CD14-positive monocyte (primary cell): Measurements from ENCODE around the gene ARMH3. TPM values are rescaled to one million over a fixed set of nuclear protein-coding genes. Genes with fewer than 3 reads are reported as not detected.

Experiments used
- DNase-seq, 3 donors: peaks; one replicate each; pipeline ENCODE4 v3.0.0-alpha.2; 2011 to 2022
- H2AFZ ChIP-seq: 2 replicates; pipeline ENCODE4 v1.6.0; 2012; ENCODE audit warnings: mild to moderate bottlenecking, low read depth, low read length, inconsistent platforms; ENCODE audit not compliant: insufficient read depth, poor library complexity, severe bottlenecking
- H3K27ac ChIP-seq, 2 donors: 1 replicate in 1 of 2; 2 replicates in 1 of 2; pipeline ENCODE4 v1.5.1; 2012 to 2013; ENCODE audit warnings: low read length in 2 of 2, control low read depth in 1 of 2, inconsistent platforms in 1 of 2, low read depth in 1 of 2, mild to moderate bottlenecking in 1 of 2
- H3K27me3 ChIP-seq, 2 donors: one replicate each; pipeline versions ENCODE4 v1.6.0 to v1.6.1; 2011 to 2013; ENCODE audit warnings: low read length in 2 of 2; ENCODE audit not compliant: control insufficient read depth in 2 of 2, insufficient read depth in 2 of 2
- H3K36me3 ChIP-seq, 2 donors: replicated peaks in 1 of 2; 1 replicate in 1 of 2; 2 replicates in 1 of 2; pipeline versions ENCODE4 v1.5.1 to v1.6.1; 2012 to 2013; ENCODE audit warnings: low read length in 2 of 2, control low read depth in 1 of 2, inconsistent platforms in 1 of 2, mild to moderate bottlenecking in 1 of 2; ENCODE audit not compliant: insufficient read depth in 2 of 2, control insufficient read depth in 1 of 2
- H3K4me1 ChIP-seq, 2 donors: 1 replicate in 1 of 2; 2 replicates in 1 of 2; pipeline versions ENCODE4 v1.5.1 to v1.6.1; 2012 to 2013; ENCODE audit warnings: low read length in 2 of 2, control low read depth in 1 of 2, inconsistent platforms in 1 of 2, mild to moderate bottlenecking in 1 of 2, moderate library complexity in 1 of 2; ENCODE audit not compliant: insufficient read depth in 2 of 2, control insufficient read depth in 1 of 2
- H3K4me2 ChIP-seq: replicated peaks from 2 replicates; pipeline ENCODE3; 2012; ENCODE audit warnings: low read length, moderate library complexity, mild to moderate bottlenecking; ENCODE audit not compliant: poor library complexity, severe bottlenecking; ENCODE audit errors: extremely low read depth
- H3K4me3 ChIP-seq, 3 experiments: fragments of 200-600 bp in 1 of 3; sonication (generic) in 1 of 3; replicated peaks in 1 of 3; 1 replicate in 2 of 3; 2 replicates in 1 of 3; pipeline ENCODE4 v1.5.1; 2011 to 2013; ENCODE audit warnings: low read length in 3 of 3, mild to moderate bottlenecking in 3 of 3, control low read depth in 2 of 3, low read depth in 2 of 3, inconsistent platforms in 1 of 3, moderate library complexity in 1 of 3
- H3K79me2 ChIP-seq: 2 replicates; pipeline ENCODE4 v1.6.0; 2012; ENCODE audit warnings: mild to moderate bottlenecking, control low read depth, inconsistent platforms, low read length, moderate library complexity; ENCODE audit not compliant: insufficient read depth
- H3K9ac ChIP-seq: 2 replicates; pipeline ENCODE4 v1.6.0; 2017; ENCODE audit warnings: low read length, mild to moderate bottlenecking; ENCODE audit not compliant: insufficient read depth, poor library complexity, severe bottlenecking
- H3K9me3 ChIP-seq, 2 donors: replicated peaks in 1 of 2; 1 replicate in 1 of 2; 2 replicates in 1 of 2; pipeline versions ENCODE4 v1.5.1 to v1.6.1; 2012 to 2013; ENCODE audit warnings: low read length in 2 of 2, control low read depth in 1 of 2; ENCODE audit not compliant: control insufficient read depth in 1 of 2, insufficient read depth in 1 of 2
- H4K20me1 ChIP-seq: 2 replicates; pipeline ENCODE4 v1.6.0; 2012; ENCODE audit warnings: mild to moderate bottlenecking, low read length, control low read depth, moderate library complexity; ENCODE audit not compliant: insufficient read depth
- H3K27ac Mint-ChIP-seq, 7 donors: one replicate each; pipeline ENCODE4 v1.8.0; 2020; ENCODE audit warnings: mild to moderate bottlenecking in 7 of 7, mixed read lengths in 7 of 7, moderate library complexity in 6 of 7, inconsistent platforms in 2 of 7
- H3K27me3 Mint-ChIP-seq, 3 donors: one replicate each; pipeline ENCODE4 v1.8.0; 2021 to 2022; ENCODE audit warnings: low read depth in 3 of 3, mild to moderate bottlenecking in 3 of 3, mixed read lengths in 3 of 3, moderate library complexity in 3 of 3, inconsistent platforms in 1 of 3
- H3K36me3 Mint-ChIP-seq, 2 donors: one replicate each; pipeline ENCODE4 v1.8.0; 2020; ENCODE audit warnings: mixed read lengths in 2 of 2, inconsistent platforms in 1 of 2, mild to moderate bottlenecking in 1 of 2
- H3K4me1 Mint-ChIP-seq: one replicate; pipeline ENCODE4 v1.8.0; 2020; ENCODE audit warnings: mild to moderate bottlenecking, mixed read lengths
- H3K4me3 Mint-ChIP-seq, 2 donors: one replicate each; pipeline ENCODE4 v1.8.0; 2020; ENCODE audit warnings: mild to moderate bottlenecking in 2 of 2, mixed read lengths in 2 of 2, moderate library complexity in 1 of 2
- H3K9me3 Mint-ChIP-seq, 7 donors: one replicate each; pipeline ENCODE4 v1.8.0; 2020 to 2022; ENCODE audit warnings: mixed read lengths in 7 of 7, mild to moderate bottlenecking in 6 of 7, moderate library complexity in 6 of 7, inconsistent platforms in 2 of 7
- WGBS: methylation state at CpG from one replicate; pipeline ENCODE4 v1.1.5; 2013; ENCODE audit warnings: missing lambda C conversion rate; ENCODE audit not compliant: insufficient coverage; 5-methylcytosine and 5-hydroxymethylcytosine counted together
- intact Hi-C, 2 donors: fragments of 100-400 bp; cut with micrococcal nuclease; formaldehyde crosslinking; loops; one replicate each; pipeline versions ENCODE4 v1.15.0 to v1.15.1; 2023
- polyA plus RNA-seq, 3 donors: library from polyadenylated mRNA; depleted of rRNA in 1 of 3; unstranded in 2 of 3; stranded (reverse) in 1 of 3; fragments of 300-500 nt in 2 of 3; fragments of >200 nt in 1 of 3; fragmentation: Illumina TruSeq in 2 of 3; gene quantifications; 1 replicate in 2 of 3; 2 replicates in 1 of 3; pipeline ENCODE4 v1.2.3, GENCODE V29; 2012 to 2021
- TF ChIP-seq, protein P1 (sequence below): fragments of 200-600 bp; IDR thresholded peaks from one replicate; pipeline ENCODE4 v1.8.0; 2022; ENCODE audit warnings: antibody characterized with exemption, mild to moderate bottlenecking

The ARMH3 gene
- polyA plus RNA-seq, 3 donors: 20.4 to 26.3 (median 22.1) TPM

- Mint-ChIP-seq H3K4me1 (no peaks in the 10 kb centered on the region), H3K27me3 (no peaks in the 10 kb centered on the region), H3K27ac (no peak overlapping the region), H3K36me3 (peaks cover 33 to 44% of the 10 kb centered on the region in 2 donors), H3K4me3 (no peak overlapping the region), H3K9me3 (no peaks in the 10 kb centered on the region)
- Histone ChIP-seq H3K27me3 (no peaks in the 10 kb centered on the region), H4K20me1 (peaks cover 66% of the 10 kb centered on the region), H3K27ac (no peak overlapping the region), H3K4me2 (no peak overlapping the region), H3K4me1 (no peaks in the 10 kb centered on the region), H3K9me3 (no peaks in the 10 kb centered on the region), H3K79me2 (no peaks in the 10 kb centered on the region), H3K36me3 (peaks cover 12 to 52% of the 10 kb centered on the region in 2 donors), H3K9ac (no peak overlapping the region), H3K4me3 (no peak overlapping the region), H2AFZ (no peak overlapping the region)
- no peak for DNase-seq
- TF ChIP-seq, protein P1, sequence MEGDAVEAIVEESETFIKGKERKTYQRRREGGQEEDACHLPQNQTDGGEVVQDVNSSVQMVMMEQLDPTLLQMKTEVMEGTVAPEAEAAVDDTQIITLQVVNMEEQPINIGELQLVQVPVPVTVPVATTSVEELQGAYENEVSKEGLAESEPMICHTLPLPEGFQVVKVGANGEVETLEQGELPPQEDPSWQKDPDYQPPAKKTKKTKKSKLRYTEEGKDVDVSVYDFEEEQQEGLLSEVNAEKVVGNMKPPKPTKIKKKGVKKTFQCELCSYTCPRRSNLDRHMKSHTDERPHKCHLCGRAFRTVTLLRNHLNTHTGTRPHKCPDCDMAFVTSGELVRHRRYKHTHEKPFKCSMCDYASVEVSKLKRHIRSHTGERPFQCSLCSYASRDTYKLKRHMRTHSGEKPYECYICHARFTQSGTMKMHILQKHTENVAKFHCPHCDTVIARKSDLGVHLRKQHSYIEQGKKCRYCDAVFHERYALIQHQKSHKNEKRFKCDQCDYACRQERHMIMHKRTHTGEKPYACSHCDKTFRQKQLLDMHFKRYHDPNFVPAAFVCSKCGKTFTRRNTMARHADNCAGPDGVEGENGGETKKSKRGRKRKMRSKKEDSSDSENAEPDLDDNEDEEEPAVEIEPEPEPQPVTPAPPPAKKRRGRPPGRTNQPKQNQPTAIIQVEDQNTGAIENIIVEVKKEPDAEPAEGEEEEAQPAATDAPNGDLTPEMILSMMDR: no peak
- intact Hi-C loops: loop anchor here in 1 of 2 donors (2.0 to 5.0 kb wide), 2 partner anchors 124 to 184 kb away; no protein-coding TSS in a partner anchor
- no CpG with 5 or more reads among the region's 2 CpGs for WGBS
Measured at GRCh38 chr10:101888251-101888949, 167.6 kb downstream of the ARMH3 start.

DNA sequence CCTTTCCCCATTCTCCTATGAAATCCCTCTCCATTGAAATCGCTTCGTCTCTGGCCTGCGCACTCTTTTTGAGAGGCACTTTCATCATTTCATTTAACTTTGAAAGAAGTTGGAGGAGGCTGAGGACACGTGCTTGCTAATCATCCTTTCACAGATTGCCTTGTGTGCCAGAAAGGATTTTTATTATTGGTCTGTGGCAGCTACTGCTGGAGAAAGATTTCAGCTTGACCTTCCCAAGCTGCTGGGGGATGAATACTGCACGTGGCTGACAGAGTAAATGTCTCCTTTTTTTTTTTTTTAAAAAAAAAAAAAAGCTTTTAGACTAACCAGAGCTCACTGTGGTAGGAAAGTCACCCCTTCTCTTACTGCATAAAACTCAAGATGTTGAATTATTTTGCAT, 168.2 kb downstream of the ARMH3 start:
- H3K27me3 Mint-ChIP-seq: no peaks in the 10 kb centered on the region
- Histone ChIP-seq H3K4me1 (no peaks in the 10 kb centered on the region), H3K4me3 (no peak overlapping the region), H3K36me3 (peaks cover 12 to 58% of the 10 kb centered on the region in 2 donors), H3K4me2 (no peak overlapping the region), H4K20me1 (peaks cover 66% of the 10 kb centered on the region), H2AFZ (no peak overlapping the region), H3K27me3 (no peaks in the 10 kb centered on the region), H3K9ac (no peak overlapping the region), H3K27ac (no peak overlapping the region), H3K9me3 (no peaks in the 10 kb centered on the region), H3K79me2 (no peaks in the 10 kb centered on the region)
- no peaks in the 10 kb centered on the region for H3K4me1 Mint-ChIP-seq
- H3K9me3 Mint-ChIP-seq: no peaks in the 10 kb centered on the region
- intact Hi-C loops: loop anchor here in 1 of 2 donors (2.0 to 5.0 kb wide), 2 partner anchors 125 to 185 kb away; no protein-coding TSS in a partner anchor
- no CpG with 5 or more reads among the region's 5 CpGs for WGBS
- H3K27ac Mint-ChIP-seq: no peak overlapping the region
- H3K36me3 Mint-ChIP-seq: peaks cover 35 to 48% of the 10 kb centered on the region in 2 donors
- no peak for DNase-seq
- TF ChIP-seq, protein P1: no peak
- no peak overlapping the region for H3K4me3 Mint-ChIP-seq
